ENCODE measurements around the gene KIF15.

- TF ChIP-seq CTCF (IDR thresholded peaks at IDR 0.05 in 4 of 5, conservative IDR thresholded peaks at IDR 0.05 in 1 of 5): no peak
- no peak for TF ChIP-seq POLR2A (IDR thresholded peaks at IDR 0.05)
Observed at GRCh38 chr3:44771424-44772098, 10.0 kb downstream of the KIF15 start.

Measured in gastrocnemius medialis (tissue), 4 donors.